Measurements from ENCODE around the gene SMOC1.

Gene SMOC1, protein sequence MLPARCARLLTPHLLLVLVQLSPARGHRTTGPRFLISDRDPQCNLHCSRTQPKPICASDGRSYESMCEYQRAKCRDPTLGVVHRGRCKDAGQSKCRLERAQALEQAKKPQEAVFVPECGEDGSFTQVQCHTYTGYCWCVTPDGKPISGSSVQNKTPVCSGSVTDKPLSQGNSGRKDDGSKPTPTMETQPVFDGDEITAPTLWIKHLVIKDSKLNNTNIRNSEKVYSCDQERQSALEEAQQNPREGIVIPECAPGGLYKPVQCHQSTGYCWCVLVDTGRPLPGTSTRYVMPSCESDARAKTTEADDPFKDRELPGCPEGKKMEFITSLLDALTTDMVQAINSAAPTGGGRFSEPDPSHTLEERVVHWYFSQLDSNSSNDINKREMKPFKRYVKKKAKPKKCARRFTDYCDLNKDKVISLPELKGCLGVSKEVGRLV

DNA sequence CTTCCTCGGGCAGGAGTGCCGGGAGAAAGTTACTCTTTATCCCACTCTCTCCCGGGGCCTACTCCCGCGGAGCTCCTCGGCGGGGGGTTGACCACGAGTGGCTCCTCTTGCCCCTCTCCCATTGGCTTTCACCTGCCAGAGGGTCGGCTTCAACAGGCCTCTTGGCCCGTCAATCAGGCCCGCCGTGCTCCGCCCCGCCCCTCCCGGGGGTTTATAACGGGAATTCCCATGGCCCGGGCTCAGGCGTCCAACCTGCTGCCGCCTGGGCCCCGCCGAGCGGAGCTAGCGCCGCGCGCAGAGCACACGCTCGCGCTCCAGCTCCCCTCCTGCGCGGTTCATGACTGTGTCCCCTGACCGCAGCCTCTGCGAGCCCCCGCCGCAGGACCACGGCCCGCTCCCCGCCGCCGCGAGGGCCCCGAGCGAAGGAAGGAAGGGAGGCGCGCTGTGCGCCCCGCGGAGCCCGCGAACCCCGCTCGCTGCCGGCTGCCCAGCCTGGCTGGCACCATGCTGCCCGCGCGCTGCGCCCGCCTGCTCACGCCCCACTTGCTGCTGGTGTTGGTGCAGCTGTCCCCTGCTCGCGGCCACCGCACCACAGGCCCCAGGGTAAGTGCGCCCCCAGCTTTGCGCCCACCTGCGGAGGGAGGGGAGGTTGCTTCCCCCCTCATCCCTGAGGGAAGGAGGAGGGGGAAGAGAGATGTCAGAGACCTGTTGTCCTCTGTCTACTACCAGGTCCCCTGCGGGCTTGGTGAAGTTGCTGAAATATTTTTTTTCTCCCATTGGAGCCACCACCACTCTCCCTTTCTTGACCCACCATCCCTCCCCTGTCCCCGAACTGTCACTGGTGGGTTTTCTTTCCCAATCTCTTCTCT, at the start of gene SMOC1:
TSS of gene SMOC1 (plus strand) at position 242 of the 869 bp plus-strand sequence. CDS start at position 505, 263 bp downstream.
- DNase-seq = peak; percentile 81

DNA sequence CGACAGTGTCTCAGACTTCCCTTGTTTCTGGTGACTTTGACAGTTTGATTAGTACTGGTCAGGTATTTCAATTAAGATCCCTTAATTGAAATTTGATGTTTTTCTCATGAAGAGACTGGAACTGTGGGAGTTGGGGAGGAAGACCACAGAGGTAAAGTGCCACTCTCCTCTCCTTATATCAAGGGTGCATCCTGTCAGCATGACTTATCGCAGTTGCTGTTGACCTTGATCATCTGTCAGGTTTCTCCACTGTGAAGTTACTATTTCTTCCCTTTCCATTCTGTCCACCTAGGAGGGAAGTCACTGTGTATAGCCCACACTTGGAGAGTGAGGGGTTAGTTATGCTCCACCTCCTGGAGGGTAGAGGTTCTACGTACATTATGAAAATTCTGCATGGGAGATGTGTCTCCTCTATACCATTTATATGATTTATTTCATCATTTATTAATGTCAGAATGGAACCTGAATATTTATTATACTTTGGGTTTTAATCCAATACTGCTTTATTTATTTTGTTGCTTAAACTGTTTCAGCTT, 40.3 kb upstream of the SMOC1 start:
- no peak for DNase-seq

GRCh38 chr14:69839661-69840060, 39.6 kb upstream of the SMOC1 start:
- no peak for DNase-seq

DNA sequence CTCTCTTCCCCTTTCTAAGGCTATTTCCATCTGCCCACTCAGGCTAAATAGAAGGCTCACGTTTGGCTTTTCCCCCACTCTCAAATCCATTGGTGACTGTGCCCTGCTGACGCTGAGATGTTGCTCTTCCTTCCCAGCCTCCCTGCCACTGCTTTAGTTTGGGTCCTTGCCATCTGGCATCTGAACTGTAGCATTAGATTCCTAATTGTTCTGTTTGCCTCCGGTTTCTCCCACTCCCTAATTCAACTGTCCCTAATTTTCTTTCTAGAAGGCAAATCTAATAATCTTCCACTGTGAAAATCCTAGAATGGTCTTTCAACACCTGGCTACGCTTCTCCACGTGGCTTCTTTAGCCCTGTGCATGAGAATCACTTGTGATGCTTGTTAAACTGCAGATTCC, 37.6 kb upstream of the SMOC1 start:
- DNase-seq = no peak

DNA sequence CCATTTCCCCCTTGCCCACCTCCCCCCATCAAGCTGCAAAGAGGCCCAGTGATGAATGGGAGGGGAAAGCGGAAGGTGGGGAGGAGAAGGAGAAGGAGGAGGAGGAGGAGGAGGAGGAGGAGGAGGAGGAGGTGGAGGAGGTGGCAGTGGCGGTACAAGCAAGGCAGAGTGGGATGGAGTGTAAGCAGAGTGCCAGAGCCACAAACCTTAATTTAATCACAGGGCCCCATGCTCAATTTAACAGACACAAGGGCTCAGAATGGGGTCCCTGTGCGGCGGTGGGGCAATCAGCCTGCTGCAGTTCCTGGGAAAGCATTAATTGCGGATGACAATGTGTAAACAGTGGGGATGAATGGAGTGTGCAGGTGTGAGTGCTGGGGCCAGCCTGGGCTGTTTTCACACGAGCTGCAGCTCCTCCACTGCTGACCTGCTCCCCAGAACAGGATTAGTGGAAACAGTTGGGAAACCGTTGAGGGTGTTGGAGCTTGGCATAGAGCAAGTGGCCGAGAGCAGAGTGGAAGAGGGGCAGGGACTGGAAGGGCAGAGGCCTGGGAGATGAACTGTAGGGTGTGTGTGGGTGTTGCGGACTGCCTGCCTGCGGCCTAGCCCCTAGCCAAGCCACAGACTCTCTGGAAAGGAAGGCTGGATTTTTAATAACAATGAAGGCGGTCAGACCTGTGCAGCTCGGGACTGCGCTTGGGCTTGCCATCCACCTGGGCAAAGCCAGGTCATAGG, 36.4 kb upstream of the SMOC1 start:
- no peak for DNase-seq

GRCh38 chr14:69844171-69844570, 35.0 kb upstream of the SMOC1 start:
- DNase-seq = no peak

DNA sequence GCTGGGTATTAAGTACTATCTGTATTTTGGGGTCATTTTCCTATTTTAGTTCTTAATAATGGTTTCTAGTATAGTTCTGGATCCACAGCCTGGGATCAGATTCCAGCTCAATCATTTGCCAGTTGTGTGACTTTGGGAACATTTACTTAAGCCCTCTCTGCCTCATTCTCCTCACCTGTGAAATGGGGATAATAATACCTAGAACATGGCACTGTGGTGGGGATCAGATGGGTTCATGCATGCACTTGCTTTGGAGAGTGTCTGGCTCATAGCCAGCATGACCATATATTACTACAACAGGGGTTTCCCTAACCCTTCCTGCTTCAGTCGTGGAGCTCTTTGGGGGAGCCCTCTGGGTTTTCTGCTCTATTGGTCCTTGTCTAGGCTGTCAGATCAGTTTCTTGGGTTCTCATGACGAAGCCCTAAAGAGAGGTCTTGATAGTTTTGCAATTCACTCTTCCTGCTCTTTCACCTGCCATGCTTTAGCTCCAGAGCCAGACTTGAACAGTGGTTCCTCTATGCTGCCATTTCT, 34.1 kb upstream of the SMOC1 start:
- DNase-seq = no peak

GRCh38 chr14:69845787-69846186, 33.4 kb upstream of the SMOC1 start:
- no peak for DNase-seq

DNA sequence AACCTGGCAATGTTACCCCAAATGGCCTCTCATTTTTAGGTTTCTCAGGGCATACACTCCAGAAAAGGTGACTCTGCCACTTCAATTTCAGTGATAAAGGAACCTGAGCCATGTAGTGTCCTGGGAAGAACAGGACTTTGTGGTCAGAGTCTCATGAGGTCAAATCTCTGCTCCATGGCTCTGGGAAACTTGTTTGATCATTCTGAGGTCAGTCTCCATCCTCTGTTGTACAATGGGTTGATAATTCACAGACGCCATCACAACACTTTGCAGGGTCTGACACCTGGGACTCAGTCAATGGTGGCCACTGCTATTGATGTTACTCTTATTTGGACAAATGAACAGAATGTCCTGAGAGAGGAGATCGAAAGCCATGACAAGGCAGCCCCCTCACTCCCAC, 31.1 kb upstream of the SMOC1 start:
- DNase-seq = no peak

DNA sequence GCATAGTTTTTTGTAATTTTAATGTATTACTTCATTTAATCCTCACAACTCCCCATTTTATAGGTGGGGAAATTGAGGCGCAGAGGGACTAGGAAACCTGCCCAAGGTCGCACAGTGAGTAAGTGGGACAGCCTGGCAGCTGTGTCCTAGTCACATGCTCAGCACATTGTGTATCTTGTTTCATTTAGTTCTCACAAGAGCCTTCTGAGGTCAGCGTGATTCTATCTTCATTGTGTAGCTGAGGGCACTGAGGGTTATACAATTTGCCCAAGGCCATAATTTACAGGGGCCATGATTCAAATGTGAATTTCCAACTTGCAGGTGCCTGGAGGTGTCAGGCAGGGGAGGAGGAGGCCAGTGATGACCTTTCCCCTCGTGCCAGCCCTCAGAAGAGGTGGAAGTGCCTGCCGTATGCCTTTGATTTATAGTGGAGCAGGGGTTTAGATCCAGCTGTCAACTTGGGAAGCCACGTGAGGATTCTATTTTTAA, 30.3 kb upstream of the SMOC1 start:
- no peak for DNase-seq

- DNase-seq = no peak
Measured at GRCh38 chr14:69850086-69850735, 29.0 kb upstream of the SMOC1 start.

- DNase-seq = no peak
Measured at GRCh38 chr14:69850736-69851112, 28.5 kb upstream of the SMOC1 start.

- no peak for DNase-seq
Measured at GRCh38 chr14:69852531-69853321, 26.5 kb upstream of the SMOC1 start.

DNA sequence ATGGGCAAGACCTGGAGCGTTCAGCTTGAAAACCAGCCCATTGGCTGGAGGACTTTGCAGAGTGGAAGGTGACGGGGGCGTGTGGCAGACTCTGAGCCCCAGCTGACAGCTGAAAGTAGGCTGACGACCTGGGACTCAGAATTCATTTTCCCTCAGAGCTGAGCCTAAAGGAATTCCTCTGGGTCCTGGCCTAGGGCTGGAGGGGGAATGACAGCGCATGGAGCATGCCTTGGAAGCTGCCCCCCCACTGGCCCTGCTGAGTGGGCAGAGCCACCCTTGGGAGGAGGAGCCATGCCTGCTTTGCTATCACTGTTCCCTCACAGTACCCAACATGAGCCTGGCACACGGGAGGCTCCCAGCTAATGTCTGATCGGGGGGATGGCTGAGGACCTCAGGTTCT, 25.4 kb upstream of the SMOC1 start:
- DNase-seq = no peak

GRCh38 chr14:69854598-69854997, 24.6 kb upstream of the SMOC1 start:
- no peak for DNase-seq

- DNase-seq = no peak
Measured at GRCh38 chr14:69855180-69855832, 23.9 kb upstream of the SMOC1 start.

DNA sequence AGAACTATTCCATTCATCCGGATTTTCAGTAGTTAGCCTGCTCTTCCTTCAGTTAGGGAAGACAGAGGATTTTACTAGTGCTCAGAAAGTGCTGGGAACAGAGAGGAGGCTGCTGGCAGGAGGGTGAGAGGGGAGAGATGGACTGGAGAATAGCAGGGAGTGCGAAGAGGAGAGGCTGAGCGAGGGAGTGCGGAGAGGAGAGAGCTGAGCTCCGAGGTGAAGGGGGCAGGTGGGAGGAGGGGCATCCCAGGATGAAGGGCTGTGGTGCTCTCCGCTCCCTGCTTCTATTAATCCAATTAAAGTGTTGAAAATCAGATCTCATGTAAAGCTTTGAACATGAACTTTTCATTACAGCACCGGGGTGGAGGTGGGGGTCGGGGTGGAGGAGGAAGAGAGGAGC, 20.4 kb upstream of the SMOC1 start:
- DNase-seq = no peak

DNA sequence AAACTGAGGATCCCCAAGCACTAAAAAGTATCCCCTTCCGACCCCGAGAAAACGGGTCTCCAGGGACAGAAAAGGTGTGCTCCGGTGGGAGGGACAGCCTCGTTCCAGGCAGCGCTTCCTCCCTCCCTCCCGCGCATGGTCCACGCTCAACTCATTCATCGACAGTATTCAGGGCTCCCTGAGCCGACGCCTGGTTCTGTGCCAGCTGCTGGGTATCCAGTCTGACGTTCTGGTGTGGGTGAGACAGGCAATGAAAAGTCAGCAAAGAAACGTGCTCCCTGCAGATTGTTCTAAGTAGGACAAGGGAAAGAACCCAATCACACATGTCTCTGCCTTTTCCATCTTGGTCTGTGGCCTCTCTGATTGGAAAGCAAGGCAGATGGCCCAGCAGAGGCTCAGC, 19.6 kb upstream of the SMOC1 start:
- DNase-seq = no peak

DNA sequence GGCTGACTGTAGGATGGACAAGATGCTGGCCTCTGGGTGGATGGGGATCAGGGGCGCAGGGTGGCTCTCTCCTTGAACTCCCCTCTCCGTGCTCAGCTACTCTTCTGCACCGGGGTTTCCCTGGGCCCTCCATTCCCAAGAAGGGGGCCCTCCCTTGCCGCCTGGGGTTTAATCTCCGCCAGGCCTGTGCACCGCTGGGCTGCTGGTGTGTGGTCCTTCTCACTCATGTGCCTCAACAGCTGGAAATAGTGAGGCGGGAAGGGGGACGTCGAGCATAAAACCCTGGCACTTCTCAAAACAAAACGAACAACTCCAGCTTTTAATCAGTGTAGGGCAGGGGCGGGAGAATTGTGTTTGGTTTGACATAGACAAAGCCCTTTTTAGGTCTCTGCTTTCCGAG, 19.0 kb upstream of the SMOC1 start:
- no peak for DNase-seq

DNA sequence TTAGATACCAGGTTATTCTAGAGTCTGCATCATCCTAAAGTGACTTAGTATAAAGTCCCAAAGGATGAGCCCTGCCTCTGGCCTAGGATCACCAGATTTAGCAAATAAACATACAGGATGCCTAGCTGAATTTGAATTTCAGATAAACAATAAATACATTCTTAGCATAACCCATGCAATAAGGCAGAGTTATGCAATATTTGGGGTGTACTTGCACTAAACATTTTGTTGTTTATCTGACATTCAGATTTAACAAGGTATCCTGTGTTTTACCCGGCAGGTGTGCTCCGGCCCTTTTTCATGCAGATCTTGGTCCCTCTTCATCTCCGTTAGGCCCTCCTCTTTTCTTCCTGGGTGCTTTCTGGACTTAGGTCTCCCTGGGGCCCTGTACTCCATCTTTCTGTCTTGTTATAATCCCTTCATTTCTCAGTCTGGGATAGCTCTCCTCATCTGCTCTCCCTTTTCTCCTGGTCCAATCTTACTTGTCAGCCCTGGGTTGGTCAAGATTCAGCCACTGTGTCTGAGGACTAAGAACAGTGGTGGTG, 18.1 kb upstream of the SMOC1 start:
- DNase-seq = no peak
